SK-N-SH treated with all-trans-retinoic acid at 6 μM for 48 hours (cell line): ENCODE data around the gene CNTN4.

Experiments used
- ATAC-seq: fragments of 200-7000 bp; cut with Tn5 transposase; 3 replicates; pipeline ENCODE4 v1.9.1; 2020; ENCODE audit warnings: mild to moderate bottlenecking, moderate library complexity
- ARNTL ChIP-seq: fragments of 450-650 bp; formaldehyde crosslinking; IDR thresholded peaks from 2 replicates; pipeline ENCODE4 v1.5.0; 2020; ENCODE audit warnings: low read depth, mild to moderate bottlenecking, moderate library complexity, borderline replicate concordance
- BACH2 ChIP-seq: fragments of 250-450 bp; sonication (Bioruptor Pico); IDR thresholded peaks from 2 replicates; pipeline ENCODE4 v1.9.0; 2021; ENCODE audit warnings: mild to moderate bottlenecking, borderline replicate concordance
- CSDC2 ChIP-seq: fragments of 250-450 bp; sonication (Bioruptor Pico); IDR thresholded peaks from 2 replicates; pipeline ENCODE4 v1.5.0; 2020; ENCODE audit warnings: mild to moderate bottlenecking, moderate library complexity
- GLIS3 ChIP-seq: fragments of 250-450 bp; sonication (Bioruptor Pico); IDR thresholded peaks from 2 replicates; pipeline ENCODE4 v1.5.0; 2020; ENCODE audit warnings: mild to moderate bottlenecking, moderate library complexity
- ISL1 ChIP-seq: fragments of 250-450 bp; sonication (Bioruptor Pico); IDR thresholded peaks from 2 replicates; pipeline ENCODE4 v2.1.2; 2022; ENCODE audit warnings: mild to moderate bottlenecking, moderate library complexity
- OSR1 ChIP-seq: fragments of 250-450 bp; sonication (Bioruptor Pico); IDR thresholded peaks from 2 replicates; pipeline ENCODE4 v1.8.0; 2022; ENCODE audit warnings: moderate library complexity, mild to moderate bottlenecking, inconsistent platforms
- PPARA ChIP-seq: fragments of 250-450 bp; sonication (Bioruptor Pico); IDR thresholded peaks from 2 replicates; pipeline ENCODE4 v1.5.0; 2020; ENCODE audit warnings: mild to moderate bottlenecking, borderline replicate concordance
- RARB ChIP-seq: fragments of 250-450 bp; sonication (Bioruptor Pico); IDR thresholded peaks from 2 replicates; pipeline ENCODE4 v1.8.0; 2021; ENCODE audit warnings: mild to moderate bottlenecking, moderate library complexity
- SNAI2 ChIP-seq: fragments of 250-450 bp; sonication (Bioruptor Pico); IDR thresholded peaks from 2 replicates; pipeline ENCODE4 v1.5.0; 2020; ENCODE audit warnings: mild to moderate bottlenecking, moderate library complexity
- TCF4 ChIP-seq: fragments of 250-450 bp; sonication (Bioruptor Pico); IDR thresholded peaks from 2 replicates; pipeline ENCODE4 v1.8.0; 2021; ENCODE audit warnings: mild to moderate bottlenecking, moderate library complexity, borderline replicate concordance
- TOX ChIP-seq: fragments of 250-450 bp; sonication (Bioruptor Pico); IDR thresholded peaks from 2 replicates; pipeline ENCODE4 v1.8.0; 2021; ENCODE audit warnings: mild to moderate bottlenecking, moderate library complexity, borderline replicate concordance
- ZC3H10 ChIP-seq: fragments of 250-450 bp; sonication (Bioruptor Pico); IDR thresholded peaks from 2 replicates; pipeline ENCODE4 v1.5.1; 2021; ENCODE audit warnings: mild to moderate bottlenecking, moderate library complexity
- ZFP3 ChIP-seq: fragments of 250-450 bp; sonication (Bioruptor Pico); IDR thresholded peaks from 2 replicates; pipeline ENCODE4 v1.5.0; 2020; ENCODE audit warnings: mild to moderate bottlenecking, moderate library complexity
- ZFP30 ChIP-seq: fragments of 450-650 bp; formaldehyde crosslinking; IDR thresholded peaks from 2 replicates; pipeline ENCODE4 v1.5.0; 2022; ENCODE audit warnings: mild to moderate bottlenecking, moderate library complexity
- ZNF565 ChIP-seq: fragments of 450-650 bp; formaldehyde crosslinking; conservative IDR thresholded peaks from 2 replicates; pipeline ENCODE4 v1.5.0; 2020; ENCODE audit warnings: low read depth, mild to moderate bottlenecking, moderate library complexity
- ZNF8 ChIP-seq: fragments of 450-650 bp; formaldehyde crosslinking; IDR thresholded peaks from 2 replicates; pipeline ENCODE4 v1.5.0; 2020; ENCODE audit warnings: mild to moderate bottlenecking, moderate library complexity
- TF ChIP-seq, protein P1 (sequence below): fragments of 250-450 bp; sonication (Bioruptor Pico); IDR thresholded peaks from 2 replicates; pipeline ENCODE4 v1.8.0; 2020; ENCODE audit warnings: mild to moderate bottlenecking, moderate library complexity, borderline replicate concordance
- TF ChIP-seq, protein P2 (sequence below): fragments of 250-450 bp; sonication (Bioruptor Pico); IDR thresholded peaks from 2 replicates; pipeline ENCODE4 v1.5.1; 2020; ENCODE audit warnings: low read depth, mild to moderate bottlenecking, moderate library complexity
- TF ChIP-seq, protein P3 (sequence below): fragments of 250-450 bp; sonication (Bioruptor Pico); IDR thresholded peaks from 2 replicates; pipeline ENCODE4 v1.8.0; 2021; ENCODE audit warnings: low read depth, mild to moderate bottlenecking, moderate library complexity, borderline replicate concordance
- TF ChIP-seq, protein P4 (sequence below): fragments of 250-450 bp; sonication (Bioruptor Pico); IDR thresholded peaks from 2 replicates; pipeline ENCODE4 v1.5.0; 2020; ENCODE audit warnings: mild to moderate bottlenecking, moderate library complexity
- TF ChIP-seq, protein P5 (sequence below): fragments of 250-450 bp; sonication (Bioruptor Pico); IDR thresholded peaks from 2 replicates; pipeline ENCODE4 v1.5.1; 2021; ENCODE audit warnings: mild to moderate bottlenecking, moderate library complexity

Gene CNTN4

DNA sequence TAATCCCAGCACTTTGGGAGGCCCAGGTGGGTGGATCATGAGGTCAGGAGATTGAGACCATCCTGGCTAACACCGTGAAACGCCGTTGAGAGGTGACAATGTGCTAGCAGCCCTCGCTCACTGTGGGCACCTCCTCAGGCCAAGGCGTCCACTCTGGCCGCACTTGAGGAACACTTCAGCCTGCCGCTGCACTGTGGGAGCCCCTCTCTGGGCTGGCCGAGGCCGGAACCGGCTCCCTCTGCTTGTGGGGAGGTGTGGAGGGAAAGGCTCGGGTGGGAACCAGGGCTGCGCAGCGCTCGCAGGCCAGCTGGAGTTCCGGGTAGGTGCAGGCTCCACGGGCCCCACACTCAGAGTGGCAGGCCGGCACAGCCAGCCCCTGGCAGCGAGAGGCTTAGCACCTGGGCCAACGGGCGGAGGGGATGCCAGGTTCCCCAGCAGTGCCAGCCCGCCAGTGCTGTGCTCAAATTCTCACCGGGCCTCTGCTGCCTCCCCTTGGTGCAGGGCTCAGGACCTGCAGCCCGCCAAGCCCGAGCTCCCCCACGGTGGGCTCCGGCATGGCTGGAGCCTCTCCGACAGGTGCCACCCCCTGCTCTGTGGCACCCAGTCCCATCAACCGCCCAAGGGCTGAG is 253.6 kb downstream of the CNTN4 start (continued):
- TF ChIP-seq, protein P1, sequence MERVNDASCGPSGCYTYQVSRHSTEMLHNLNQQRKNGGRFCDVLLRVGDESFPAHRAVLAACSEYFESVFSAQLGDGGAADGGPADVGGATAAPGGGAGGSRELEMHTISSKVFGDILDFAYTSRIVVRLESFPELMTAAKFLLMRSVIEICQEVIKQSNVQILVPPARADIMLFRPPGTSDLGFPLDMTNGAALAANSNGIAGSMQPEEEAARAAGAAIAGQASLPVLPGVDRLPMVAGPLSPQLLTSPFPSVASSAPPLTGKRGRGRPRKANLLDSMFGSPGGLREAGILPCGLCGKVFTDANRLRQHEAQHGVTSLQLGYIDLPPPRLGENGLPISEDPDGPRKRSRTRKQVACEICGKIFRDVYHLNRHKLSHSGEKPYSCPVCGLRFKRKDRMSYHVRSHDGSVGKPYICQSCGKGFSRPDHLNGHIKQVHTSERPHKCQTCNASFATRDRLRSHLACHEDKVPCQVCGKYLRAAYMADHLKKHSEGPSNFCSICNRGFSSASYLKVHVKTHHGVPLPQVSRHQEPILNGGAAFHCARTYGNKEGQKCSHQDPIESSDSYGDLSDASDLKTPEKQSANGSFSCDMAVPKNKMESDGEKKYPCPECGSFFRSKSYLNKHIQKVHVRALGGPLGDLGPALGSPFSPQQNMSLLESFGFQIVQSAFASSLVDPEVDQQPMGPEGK: no peak
- TF ChIP-seq, all 23 proteins: peak for 0

DNA sequence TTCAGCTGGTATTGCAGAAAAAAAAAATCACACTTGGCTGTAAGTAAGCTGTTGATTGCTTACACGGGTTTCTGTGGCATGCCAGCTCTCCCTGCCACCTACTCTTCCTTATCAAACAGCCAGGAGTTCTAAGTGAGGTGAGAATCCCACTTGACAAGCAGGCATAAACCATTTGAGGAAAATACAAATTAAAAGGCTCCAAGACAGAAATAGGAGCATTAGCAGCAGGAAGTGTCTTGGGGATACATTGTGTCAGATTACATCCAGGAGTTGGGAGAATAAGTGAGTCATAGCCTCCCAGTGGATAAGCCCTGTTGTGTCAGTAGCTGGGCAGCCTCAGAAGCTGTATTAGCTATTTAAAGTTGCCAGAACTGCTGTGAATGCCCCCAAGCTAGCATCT is 256.0 kb downstream of the CNTN4 start:
- TF ChIP-seq SNAI2 (CRISPR knock-in tag) (no peak), ISL1 (peak; percentile 31), ZNF565 (CRISPR knock-in tag) (no peak)
- TF ChIP-seq, protein P2, sequence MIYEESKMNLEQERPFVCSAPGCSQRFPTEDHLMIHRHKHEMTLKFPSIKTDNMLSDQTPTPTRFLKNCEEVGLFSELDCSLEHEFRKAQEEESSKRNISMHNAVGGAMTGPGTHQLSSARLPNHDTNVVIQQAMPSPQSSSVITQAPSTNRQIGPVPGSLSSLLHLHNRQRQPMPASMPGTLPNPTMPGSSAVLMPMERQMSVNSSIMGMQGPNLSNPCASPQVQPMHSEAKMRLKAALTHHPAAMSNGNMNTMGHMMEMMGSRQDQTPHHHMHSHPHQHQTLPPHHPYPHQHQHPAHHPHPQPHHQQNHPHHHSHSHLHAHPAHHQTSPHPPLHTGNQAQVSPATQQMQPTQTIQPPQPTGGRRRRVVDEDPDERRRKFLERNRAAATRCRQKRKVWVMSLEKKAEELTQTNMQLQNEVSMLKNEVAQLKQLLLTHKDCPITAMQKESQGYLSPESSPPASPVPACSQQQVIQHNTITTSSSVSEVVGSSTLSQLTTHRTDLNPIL (CRISPR knock-in tag): no peak
- TF ChIP-seq, protein P3, sequence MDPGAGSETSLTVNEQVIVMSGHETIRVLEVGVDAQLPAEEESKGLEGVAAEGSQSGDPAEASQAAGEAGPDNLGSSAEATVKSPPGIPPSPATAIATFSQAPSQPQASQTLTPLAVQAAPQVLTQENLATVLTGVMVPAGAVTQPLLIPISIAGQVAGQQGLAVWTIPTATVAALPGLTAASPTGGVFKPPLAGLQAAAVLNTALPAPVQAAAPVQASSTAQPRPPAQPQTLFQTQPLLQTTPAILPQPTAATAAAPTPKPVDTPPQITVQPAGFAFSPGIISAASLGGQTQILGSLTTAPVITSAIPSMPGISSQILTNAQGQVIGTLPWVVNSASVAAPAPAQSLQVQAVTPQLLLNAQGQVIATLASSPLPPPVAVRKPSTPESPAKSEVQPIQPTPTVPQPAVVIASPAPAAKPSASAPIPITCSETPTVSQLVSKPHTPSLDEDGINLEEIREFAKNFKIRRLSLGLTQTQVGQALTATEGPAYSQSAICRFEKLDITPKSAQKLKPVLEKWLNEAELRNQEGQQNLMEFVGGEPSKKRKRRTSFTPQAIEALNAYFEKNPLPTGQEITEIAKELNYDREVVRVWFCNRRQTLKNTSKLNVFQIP (CRISPR knock-in tag): no peak
- TF ChIP-seq, protein P4, sequence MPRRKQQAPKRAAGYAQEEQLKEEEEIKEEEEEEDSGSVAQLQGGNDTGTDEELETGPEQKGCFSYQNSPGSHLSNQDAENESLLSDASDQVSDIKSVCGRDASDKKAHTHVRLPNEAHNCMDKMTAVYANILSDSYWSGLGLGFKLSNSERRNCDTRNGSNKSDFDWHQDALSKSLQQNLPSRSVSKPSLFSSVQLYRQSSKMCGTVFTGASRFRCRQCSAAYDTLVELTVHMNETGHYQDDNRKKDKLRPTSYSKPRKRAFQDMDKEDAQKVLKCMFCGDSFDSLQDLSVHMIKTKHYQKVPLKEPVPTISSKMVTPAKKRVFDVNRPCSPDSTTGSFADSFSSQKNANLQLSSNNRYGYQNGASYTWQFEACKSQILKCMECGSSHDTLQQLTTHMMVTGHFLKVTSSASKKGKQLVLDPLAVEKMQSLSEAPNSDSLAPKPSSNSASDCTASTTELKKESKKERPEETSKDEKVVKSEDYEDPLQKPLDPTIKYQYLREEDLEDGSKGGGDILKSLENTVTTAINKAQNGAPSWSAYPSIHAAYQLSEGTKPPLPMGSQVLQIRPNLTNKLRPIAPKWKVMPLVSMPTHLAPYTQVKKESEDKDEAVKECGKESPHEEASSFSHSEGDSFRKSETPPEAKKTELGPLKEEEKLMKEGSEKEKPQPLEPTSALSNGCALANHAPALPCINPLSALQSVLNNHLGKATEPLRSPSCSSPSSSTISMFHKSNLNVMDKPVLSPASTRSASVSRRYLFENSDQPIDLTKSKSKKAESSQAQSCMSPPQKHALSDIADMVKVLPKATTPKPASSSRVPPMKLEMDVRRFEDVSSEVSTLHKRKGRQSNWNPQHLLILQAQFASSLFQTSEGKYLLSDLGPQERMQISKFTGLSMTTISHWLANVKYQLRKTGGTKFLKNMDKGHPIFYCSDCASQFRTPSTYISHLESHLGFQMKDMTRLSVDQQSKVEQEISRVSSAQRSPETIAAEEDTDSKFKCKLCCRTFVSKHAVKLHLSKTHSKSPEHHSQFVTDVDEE (CRISPR knock-in tag): no peak
- no peak for ATAC-seq

DNA sequence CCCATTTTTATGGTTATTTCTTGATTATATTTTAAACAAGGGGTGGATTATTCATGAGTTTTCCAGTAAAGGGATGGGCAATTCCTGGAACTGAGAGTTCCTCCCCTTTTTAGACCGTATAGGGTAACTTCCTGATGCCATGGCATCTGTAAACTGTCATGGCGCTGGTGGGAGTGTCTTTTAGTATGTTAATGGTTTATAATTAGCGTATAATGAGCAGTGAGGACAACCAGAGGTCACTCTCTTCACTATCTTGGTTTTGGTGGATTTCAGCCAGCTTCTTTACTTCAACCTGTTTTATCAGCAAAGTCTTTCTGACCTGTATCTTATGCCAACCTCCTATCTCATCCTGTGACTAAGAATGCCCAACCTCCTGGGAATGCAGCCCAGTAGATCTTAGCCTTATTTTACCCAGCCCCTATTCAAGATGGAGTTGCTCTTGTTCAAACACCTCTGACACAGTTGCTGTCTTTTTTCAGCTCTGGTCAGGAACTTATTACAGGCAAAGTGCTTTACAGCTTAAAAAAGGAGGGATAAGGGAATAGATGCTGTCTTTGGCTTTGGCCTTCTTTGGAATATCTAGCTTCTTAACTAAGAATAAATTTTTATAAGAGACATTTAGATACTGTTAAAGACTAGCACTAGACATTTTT is 257.8 kb downstream of the CNTN4 start:
- no peak for ATAC-seq
- TF ChIP-seq BACH2 (CRISPR knock-in tag) (no peak), ISL1 (peak; percentile 71), GLIS3 (CRISPR knock-in tag) (0 out of 2 replicates have a peak, but pooled peaks have one; percentile 16), ZFP3 (CRISPR knock-in tag) (peak; percentile 92), ZNF565 (CRISPR knock-in tag) (peak; percentile 69; the same call in 1 of the 2 replicates), CSDC2 (peak; percentile 97; the same call in 1 of the 2 replicates), ZFP30 (CRISPR knock-in tag) (no peak), TCF4 (CRISPR knock-in tag) (no peak), ZC3H10 (CRISPR knock-in tag) (no peak), PPARA (CRISPR knock-in tag) (no peak), RARB (no peak), ARNTL (CRISPR knock-in tag) (no peak), SNAI2 (CRISPR knock-in tag) (peak; percentile 99), TOX (CRISPR knock-in tag) (no peak), ZNF8 (CRISPR knock-in tag) (no peak), OSR1 (no peak)
- TF ChIP-seq, protein P4 (CRISPR knock-in tag): no peak
- TF ChIP-seq, protein P2 (CRISPR knock-in tag): peak; percentile 39; the same call in 1 of the 2 replicates
- TF ChIP-seq, protein P3 (CRISPR knock-in tag): no peak; the same call in 1 of the 2 replicates
- TF ChIP-seq, protein P5, sequence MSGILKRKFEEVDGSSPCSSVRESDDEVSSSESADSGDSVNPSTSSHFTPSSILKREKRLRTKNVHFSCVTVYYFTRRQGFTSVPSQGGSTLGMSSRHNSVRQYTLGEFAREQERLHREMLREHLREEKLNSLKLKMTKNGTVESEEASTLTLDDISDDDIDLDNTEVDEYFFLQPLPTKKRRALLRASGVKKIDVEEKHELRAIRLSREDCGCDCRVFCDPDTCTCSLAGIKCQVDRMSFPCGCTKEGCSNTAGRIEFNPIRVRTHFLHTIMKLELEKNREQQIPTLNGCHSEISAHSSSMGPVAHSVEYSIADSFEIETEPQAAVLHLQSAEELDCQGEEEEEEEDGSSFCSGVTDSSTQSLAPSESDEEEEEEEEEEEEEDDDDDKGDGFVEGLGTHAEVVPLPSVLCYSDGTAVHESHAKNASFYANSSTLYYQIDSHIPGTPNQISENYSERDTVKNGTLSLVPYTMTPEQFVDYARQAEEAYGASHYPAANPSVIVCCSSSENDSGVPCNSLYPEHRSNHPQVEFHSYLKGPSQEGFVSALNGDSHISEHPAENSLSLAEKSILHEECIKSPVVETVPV (CRISPR knock-in tag): no peak
